Measurements from ENCODE around the gene TMEM222. TPM values are rescaled to one million over a fixed set of nuclear protein-coding genes. Genes with fewer than 3 reads are reported as not detected.

The TMEM222 gene
- total RNA-seq, 1 experiment from 2014 or later = 27.4 TPM

GRCh38 chr1:27301052-27301422 is 20.9 kb upstream of the TMEM222 start:
- Histone ChIP-seq H3K9me3 (ENCODE audit: low read length) (no peaks in the 10 kb centered on the region), H3K27ac (ENCODE audit: low read length) (no peak overlapping the region), H4K20me1 (ENCODE audit: insufficient read depth, low read depth, low read length) (no peaks in the 10 kb centered on the region), H3K79me2 (ENCODE audit: low read length) (no peaks in the 10 kb centered on the region), H3K9me2 (replicated peaks; ENCODE audit: insufficient read depth, low read length) (no peaks in the 10 kb centered on the region), H3K36me3 (ENCODE audit: insufficient read depth, low read length) (peaks cover 17% of the 10 kb centered on the region; the same call in 1 of the 2 replicates), H3K4me3 (ENCODE audit: low read length) (no peak overlapping the region), H3K4me1 (ENCODE audit: low read length) (peaks cover 14% of the 10 kb centered on the region), H3K4me2 (ENCODE audit: low read depth, low read length, poor library complexity, severe bottlenecking) (no peak overlapping the region), H3K9ac (ENCODE audit: low read length) (no peak overlapping the region), H3K27me3 (ENCODE audit: low read length) (no peaks in the 10 kb centered on the region), H2AFZ (ENCODE audit: low read length) (no peak overlapping the region)
- no peak for DNase-seq

GRCh38 chr1:27301582-27302199 is 20.3 kb upstream of the TMEM222 start:
- Histone ChIP-seq H3K27ac (ENCODE audit: low read length) (no peak overlapping the region), H3K27me3 (ENCODE audit: low read length) (no peaks in the 10 kb centered on the region), H3K36me3 (ENCODE audit: insufficient read depth, low read length) (peaks cover 17% of the 10 kb centered on the region; the same call in 1 of the 2 replicates), H2AFZ (ENCODE audit: low read length) (no peak overlapping the region), H3K4me2 (ENCODE audit: low read depth, low read length, poor library complexity, severe bottlenecking) (no peak overlapping the region), H3K79me2 (ENCODE audit: low read length) (no peaks in the 10 kb centered on the region), H3K9me3 (ENCODE audit: low read length) (no peaks in the 10 kb centered on the region), H4K20me1 (ENCODE audit: insufficient read depth, low read depth, low read length) (no peaks in the 10 kb centered on the region), H3K4me1 (ENCODE audit: low read length) (peaks cover 14% of the 10 kb centered on the region), H3K4me3 (ENCODE audit: low read length) (no peak overlapping the region), H3K9me2 (replicated peaks; ENCODE audit: insufficient read depth, low read length) (no peaks in the 10 kb centered on the region), H3K9ac (ENCODE audit: low read length) (no peak overlapping the region)
- no peak for DNase-seq

GRCh38 chr1:27302612-27303011 is 19.4 kb upstream of the TMEM222 start:
- no peak overlapping the region for H3K4me3 ChIP-seq (ENCODE audit: low read length)
- no peaks in the 10 kb centered on the region for H3K9me3 ChIP-seq (ENCODE audit: low read length)
- no peak overlapping the region for H2AFZ ChIP-seq (ENCODE audit: low read length)
- H3K4me2 ChIP-seq (ENCODE audit: low read depth, low read length, poor library complexity, severe bottlenecking) = no peak overlapping the region
- no peaks in the 10 kb centered on the region for H3K9me2 ChIP-seq (replicated peaks; ENCODE audit: insufficient read depth, low read length)
- H4K20me1 ChIP-seq (ENCODE audit: insufficient read depth, low read depth, low read length) = no peaks in the 10 kb centered on the region
- peaks cover 8% of the 10 kb centered on the region; the same call in 1 of the 2 replicates for H3K36me3 ChIP-seq (ENCODE audit: insufficient read depth, low read length)
- H3K4me1 ChIP-seq (ENCODE audit: low read length) = peaks cover 14% of the 10 kb centered on the region
- no peak for DNase-seq
- no peaks in the 10 kb centered on the region for H3K27me3 ChIP-seq (ENCODE audit: low read length)
- no peaks in the 10 kb centered on the region for H3K79me2 ChIP-seq (ENCODE audit: low read length)
- no peak overlapping the region for H3K9ac ChIP-seq (ENCODE audit: low read length)
- no peak overlapping the region for H3K27ac ChIP-seq (ENCODE audit: low read length)

- no peaks in the 10 kb centered on the region for H3K36me3 ChIP-seq (ENCODE audit: insufficient read depth, low read length)
- no peak overlapping the region for H3K27ac ChIP-seq (ENCODE audit: low read length)
- H3K27me3 ChIP-seq (ENCODE audit: low read length) = no peaks in the 10 kb centered on the region
- H4K20me1 ChIP-seq (ENCODE audit: insufficient read depth, low read depth, low read length) = no peaks in the 10 kb centered on the region
- no peak overlapping the region for H3K9ac ChIP-seq (ENCODE audit: low read length)
- no peaks in the 10 kb centered on the region for H3K9me3 ChIP-seq (ENCODE audit: low read length)
- no peak for DNase-seq
- no peaks in the 10 kb centered on the region for H3K79me2 ChIP-seq (ENCODE audit: low read length)
- H3K4me2 ChIP-seq (ENCODE audit: low read depth, low read length, poor library complexity, severe bottlenecking) = no peak overlapping the region
- no peak overlapping the region for H3K4me3 ChIP-seq (ENCODE audit: low read length)
- H2AFZ ChIP-seq (ENCODE audit: low read length) = no peak overlapping the region
- H3K4me1 ChIP-seq (ENCODE audit: low read length) = peaks cover 14% of the 10 kb centered on the region
- no peaks in the 10 kb centered on the region for H3K9me2 ChIP-seq (replicated peaks; ENCODE audit: insufficient read depth, low read length)
Measured at GRCh38 chr1:27303509-27303908, 18.5 kb upstream of the TMEM222 start.

- H3K27me3 ChIP-seq (ENCODE audit: low read length) = no peaks in the 10 kb centered on the region
- H3K9me2 ChIP-seq (replicated peaks; ENCODE audit: insufficient read depth, low read length) = no peaks in the 10 kb centered on the region
- H3K79me2 ChIP-seq (ENCODE audit: low read length) = no peaks in the 10 kb centered on the region
- no peaks in the 10 kb centered on the region for H3K9me3 ChIP-seq (ENCODE audit: low read length)
- no peak overlapping the region for H3K4me3 ChIP-seq (ENCODE audit: low read length)
- no peak overlapping the region for H2AFZ ChIP-seq (ENCODE audit: low read length)
- H3K9ac ChIP-seq (ENCODE audit: low read length) = no peak overlapping the region
- no peak for DNase-seq
- H3K4me2 ChIP-seq (ENCODE audit: low read depth, low read length, poor library complexity, severe bottlenecking) = no peak overlapping the region
- no peak overlapping the region for H3K27ac ChIP-seq (ENCODE audit: low read length)
- peaks cover 1% of the 10 kb centered on the region for H3K4me1 ChIP-seq (ENCODE audit: low read length)
- H4K20me1 ChIP-seq (ENCODE audit: insufficient read depth, low read depth, low read length) = no peaks in the 10 kb centered on the region
- H3K36me3 ChIP-seq (ENCODE audit: insufficient read depth, low read length) = 0 out of 2 replicates have a peak, but pooled peaks cover 4% of the 10 kb centered on the region
Measured at GRCh38 chr1:27306071-27306470, 15.9 kb upstream of the TMEM222 start.

- Histone ChIP-seq H3K4me2 (ENCODE audit: low read depth, low read length, poor library complexity, severe bottlenecking) (no peak overlapping the region), H4K20me1 (ENCODE audit: insufficient read depth, low read depth, low read length) (no peaks in the 10 kb centered on the region), H3K27me3 (ENCODE audit: low read length) (no peaks in the 10 kb centered on the region), H3K9me2 (replicated peaks; ENCODE audit: insufficient read depth, low read length) (no peaks in the 10 kb centered on the region), H3K4me1 (ENCODE audit: low read length) (no peaks in the 10 kb centered on the region), H3K36me3 (ENCODE audit: insufficient read depth, low read length) (0 out of 2 replicates have a peak, but pooled peaks cover 4% of the 10 kb centered on the region), H2AFZ (ENCODE audit: low read length) (no peak overlapping the region), H3K9ac (ENCODE audit: low read length) (no peak overlapping the region), H3K4me3 (ENCODE audit: low read length) (no peak overlapping the region), H3K27ac (ENCODE audit: low read length) (no peak overlapping the region), H3K9me3 (ENCODE audit: low read length) (no peaks in the 10 kb centered on the region), H3K79me2 (ENCODE audit: low read length) (no peaks in the 10 kb centered on the region)
- peak; percentile 59 for DNase-seq
Measured at GRCh38 chr1:27306892-27307761, 14.8 kb upstream of the TMEM222 start.

- no peaks in the 10 kb centered on the region; the same call in 1 of the 2 replicates for H3K4me1 ChIP-seq (ENCODE audit: low read length)
- H3K9ac ChIP-seq (ENCODE audit: low read length) = no peak overlapping the region
Measured at GRCh38 chr1:27307874-27308598, 13.9 kb upstream of the TMEM222 start.

GRCh38 chr1:27314169-27314568 is 7.8 kb upstream of the TMEM222 start:
- peak; percentile 54 for DNase-seq
- Histone ChIP-seq H2AFZ (ENCODE audit: low read length) (no peak overlapping the region), H3K27me3 (ENCODE audit: low read length) (no peaks in the 10 kb centered on the region)

More at GRCh38 chr1:27307874-27308598, 13.9 kb upstream of the TMEM222 start:
- no peak overlapping the region for H3K4me3 ChIP-seq (ENCODE audit: low read length)
- no peaks in the 10 kb centered on the region for H4K20me1 ChIP-seq (ENCODE audit: insufficient read depth, low read depth, low read length)
- H3K36me3 ChIP-seq (ENCODE audit: insufficient read depth, low read length) = 0 out of 2 replicates have a peak, but pooled peaks cover 4% of the 10 kb centered on the region
- no peak overlapping the region for H3K4me2 ChIP-seq (ENCODE audit: low read depth, low read length, poor library complexity, severe bottlenecking)
- no peaks in the 10 kb centered on the region for H3K27me3 ChIP-seq (ENCODE audit: low read length)
- DNase-seq = no peak
- no peaks in the 10 kb centered on the region for H3K9me2 ChIP-seq (replicated peaks; ENCODE audit: insufficient read depth, low read length)
- no peaks in the 10 kb centered on the region for H3K9me3 ChIP-seq (ENCODE audit: low read length)
- H2AFZ ChIP-seq (ENCODE audit: low read length) = no peak overlapping the region
- H3K79me2 ChIP-seq (ENCODE audit: low read length) = no peaks in the 10 kb centered on the region
- H3K27ac ChIP-seq (ENCODE audit: low read length) = no peak overlapping the region

More at GRCh38 chr1:27314169-27314568, 7.8 kb upstream of the TMEM222 start:
- Histone ChIP-seq H3K79me2 (ENCODE audit: low read length) (no peaks in the 10 kb centered on the region), H3K9me3 (ENCODE audit: low read length) (no peaks in the 10 kb centered on the region), H3K4me1 (ENCODE audit: low read length) (no peaks in the 10 kb centered on the region; the same call in 1 of the 2 replicates), H3K9me2 (replicated peaks; ENCODE audit: insufficient read depth, low read length) (no peaks in the 10 kb centered on the region), H3K4me2 (ENCODE audit: low read depth, low read length, poor library complexity, severe bottlenecking) (no peak overlapping the region), H3K27ac (ENCODE audit: low read length) (no peak overlapping the region), H3K36me3 (ENCODE audit: insufficient read depth, low read length) (0 out of 2 replicates have a peak, but pooled peaks cover 4% of the 10 kb centered on the region), H3K9ac (ENCODE audit: low read length) (no peak overlapping the region), H3K4me3 (ENCODE audit: low read length) (no peak overlapping the region), H4K20me1 (ENCODE audit: insufficient read depth, low read depth, low read length) (no peaks in the 10 kb centered on the region)
